Immature natural killer cell (primary cell): Measurements from ENCODE around the gene LYST. TPM values are rescaled to one million over a fixed set of nuclear protein-coding genes. Genes with fewer than 3 reads are reported as not detected.
"Not testable (repeated sequence)": the region's sequence is repeated elsewhere in the genome, so short reads cannot be mapped to it uniquely, and the experiment has no call there.

Experiments
- DNase-seq, 3 donors: peaks; one replicate each; pipeline ENCODE4 v3.0.0; 2022; ENCODE audit warnings: mixed read lengths in 1 of 3
- H3K27ac Mint-ChIP-seq, 6 donors: one replicate each; pipeline ENCODE4 v1.8.0; 2020; ENCODE audit warnings: mixed read lengths in 6 of 6, mild to moderate bottlenecking in 5 of 6, inconsistent platforms in 4 of 6, moderate library complexity in 3 of 6
- H3K27me3 Mint-ChIP-seq, 3 donors: one replicate each; pipeline ENCODE4 v1.8.0; 2020 to 2021; ENCODE audit warnings: low read depth in 3 of 3, mild to moderate bottlenecking in 3 of 3, mixed read lengths in 3 of 3, moderate library complexity in 3 of 3, inconsistent platforms in 1 of 3
- H3K36me3 Mint-ChIP-seq, 3 donors: one replicate each; pipeline ENCODE4 v1.8.0; 2020; ENCODE audit warnings: mixed read lengths in 3 of 3, inconsistent platforms in 2 of 3, mild to moderate bottlenecking in 2 of 3
- H3K4me1 Mint-ChIP-seq, 2 donors: one replicate each; pipeline ENCODE4 v1.8.0; 2020; ENCODE audit warnings: inconsistent platforms in 2 of 2, mild to moderate bottlenecking in 2 of 2, mixed read lengths in 2 of 2, moderate library complexity in 1 of 2
- H3K4me3 Mint-ChIP-seq, 5 donors: one replicate each; pipeline ENCODE4 v1.8.0; 2020; ENCODE audit warnings: mild to moderate bottlenecking in 5 of 5, mixed read lengths in 5 of 5, inconsistent platforms in 3 of 5, moderate library complexity in 3 of 5
- H3K9me3 Mint-ChIP-seq, 6 donors: one replicate each; pipeline ENCODE4 v1.8.0; 2020; ENCODE audit warnings: mild to moderate bottlenecking in 6 of 6, mixed read lengths in 6 of 6, inconsistent platforms in 4 of 6, moderate library complexity in 3 of 6
- polyA plus RNA-seq, 3 donors: library from polyadenylated mRNA; unstranded; fragments of 300-500 nt; fragmentation: Illumina TruSeq; gene quantifications; one replicate each; pipeline ENCODE4 v1.2.3, GENCODE V29; 2021

Gene LYST
- polyA plus RNA-seq, 3 donors from 2014 or later: 21.8 to 39.3 (median 27.7) TPM

GRCh38 chr1:235650341-235651169 lies 216.2 kb downstream of the LYST start:
- Mint-ChIP-seq H3K4me3 (peak overlapping the region; percentile 49 to 78 (median 63)), H3K27ac (peak overlapping the region in 1 of 6 donors; percentile 24), H3K36me3 (peaks cover 0 to 7% (median 4%) of the 10 kb centered on the region in 3 donors), H3K9me3 (no peaks in the 10 kb centered on the region), H3K27me3 (peaks cover 22 to 50% (median 41%) of the 10 kb centered on the region in 3 donors), H3K4me1 (peaks cover 16 to 18% of the 10 kb centered on the region in 2 donors)
- no peak for DNase-seq

GRCh38 chr1:235649368-235650163 lies 217.1 kb downstream of the LYST start, which contains the start of gene GNG4:
Gene GNG4 (minus strand): TSS chr1:235649784. CDS start chr1:235583838, 65,946 bp downstream.
- Mint-ChIP-seq H3K27me3 (peaks cover 20 to 50% (median 44%) of the 10 kb centered on the region in 3 donors), H3K36me3 (peaks cover 0 to 7% (median 4%) of the 10 kb centered on the region in 3 donors), H3K4me3 (peak within 1 kb of the TSS; percentile 80 to 89 (median 85)), H3K4me1 (peaks cover 16 to 18% of the 10 kb centered on the region in 2 donors), H3K27ac (peak within 1 kb of the TSS in 5 of 6 donors; percentile 2 to 87 (median 67)), H3K9me3 (no peaks in the 10 kb centered on the region)
- DNase-seq: peak in 2 of 3 donors; percentile 17 to 21

GRCh38 chr1:235648954-235649367 lies 217.7 kb downstream of the LYST start:
- peak; percentile 54 to 61 (median 60) for DNase-seq
- peak overlapping the region in 5 of 6 donors; percentile 2 to 87 (median 67) for H3K27ac Mint-ChIP-seq
- peaks cover 0 to 6% (median 4%) of the 10 kb centered on the region in 3 donors for H3K36me3 Mint-ChIP-seq
- peaks cover 18% of the 10 kb centered on the region in 2 donors for H3K4me1 Mint-ChIP-seq
- peak overlapping the region; percentile 80 to 89 (median 85) for H3K4me3 Mint-ChIP-seq
- H3K27me3 Mint-ChIP-seq: peaks cover 20 to 50% (median 42%) of the 10 kb centered on the region in 3 donors
- H3K9me3 Mint-ChIP-seq: no peaks in the 10 kb centered on the region

GRCh38 chr1:235648407-235648907 lies 218.2 kb downstream of the LYST start:
- H3K27me3 Mint-ChIP-seq: peaks cover 20 to 52% (median 41%) of the 10 kb centered on the region in 3 donors
- H3K27ac Mint-ChIP-seq: peak overlapping the region in 3 of 6 donors; percentile 2 to 74 (median 67)
- no peaks in the 10 kb centered on the region for H3K9me3 Mint-ChIP-seq
- H3K4me1 Mint-ChIP-seq: peaks cover 18 to 20% of the 10 kb centered on the region in 2 donors
- H3K4me3 Mint-ChIP-seq: peak overlapping the region; percentile 80 to 89 (median 85)
- peaks cover 0 to 4% (median 3%) of the 10 kb centered on the region in 3 donors for H3K36me3 Mint-ChIP-seq
- DNase-seq: no peak

GRCh38 chr1:235647537-235647936 lies 219.2 kb downstream of the LYST start:
- Mint-ChIP-seq H3K4me3 (peak overlapping the region in 1 of 5 donors; percentile 22), H3K27me3 (peaks cover 17 to 51% (median 34%) of the 10 kb centered on the region in 3 donors), H3K4me1 (peaks cover 27 to 29% of the 10 kb centered on the region in 2 donors)
- H3K36me3 Mint-ChIP-seq, DNase-seq, H3K9me3 Mint-ChIP-seq, H3K27ac Mint-ChIP-seq: not testable (repeated sequence)

GRCh38 chr1:235646463-235646862 lies 220.2 kb downstream of the LYST start:
- peaks cover 38% of the 10 kb centered on the region in 2 donors for H3K4me1 Mint-ChIP-seq
- no peaks in the 10 kb centered on the region for H3K9me3 Mint-ChIP-seq
- DNase-seq: no peak
- H3K27me3 Mint-ChIP-seq: peaks cover 18 to 52% (median 38%) of the 10 kb centered on the region in 3 donors
- peaks cover 0 to 3% (median 3%) of the 10 kb centered on the region in 3 donors for H3K36me3 Mint-ChIP-seq
- peak overlapping the region in 3 of 6 donors; percentile 39 to 77 (median 76) for H3K27ac Mint-ChIP-seq
- no peak overlapping the region for H3K4me3 Mint-ChIP-seq

GRCh38 chr1:235644693-235645305 lies 221.9 kb downstream of the LYST start:
- Mint-ChIP-seq H3K27ac (peak overlapping the region in 4 of 6 donors; percentile 36 to 91 (median 86)), H3K4me3 (no peak overlapping the region), H3K36me3 (peaks cover 0 to 3% (median 3%) of the 10 kb centered on the region in 3 donors), H3K9me3 (no peaks in the 10 kb centered on the region), H3K27me3 (peaks cover 11 to 44% (median 29%) of the 10 kb centered on the region in 3 donors), H3K4me1 (peaks cover 30 to 36% of the 10 kb centered on the region in 2 donors)
- DNase-seq: no peak

GRCh38 chr1:235643837-235644692 lies 222.6 kb downstream of the LYST start:
- Mint-ChIP-seq H3K27me3 (peaks cover 10 to 43% (median 28%) of the 10 kb centered on the region in 3 donors), H3K4me3 (peak overlapping the region in 2 of 5 donors; percentile 41 to 48), H3K9me3 (no peaks in the 10 kb centered on the region), H3K4me1 (peaks cover 29 to 36% of the 10 kb centered on the region in 2 donors), H3K36me3 (peaks cover 0 to 3% (median 3%) of the 10 kb centered on the region in 3 donors), H3K27ac (peak overlapping the region in 5 of 6 donors; percentile 84 to 96 (median 91))
- no peak for DNase-seq

- Mint-ChIP-seq H3K4me1 (peaks cover 21 to 26% of the 10 kb centered on the region in 2 donors), H3K9me3 (no peaks in the 10 kb centered on the region), H3K36me3 (peaks cover 0 to 3% (median 0%) of the 10 kb centered on the region in 3 donors), H3K27ac (peak overlapping the region; percentile 69 to 96 (median 90)), H3K27me3 (peaks cover 6 to 32% (median 25%) of the 10 kb centered on the region in 3 donors), H3K4me3 (peak overlapping the region; percentile 79 to 96 (median 92))
- DNase-seq: no peak
Observed at GRCh38 chr1:235642943-235643371, 223.7 kb downstream of the LYST start.

- Mint-ChIP-seq H3K4me1 (peaks cover 21 to 26% of the 10 kb centered on the region in 2 donors), H3K27ac (peak overlapping the region; percentile 84 to 96 (median 90)), H3K9me3 (no peaks in the 10 kb centered on the region), H3K36me3 (peaks cover 0 to 3% (median 0%) of the 10 kb centered on the region in 3 donors), H3K4me3 (peak overlapping the region; percentile 79 to 96 (median 92)), H3K27me3 (peaks cover 6 to 25% (median 23%) of the 10 kb centered on the region in 3 donors)
- DNase-seq: peak; percentile 81 to 85 (median 82)
Observed at GRCh38 chr1:235642011-235642942, 224.4 kb downstream of the LYST start.

GRCh38 chr1:235640580-235640979 lies 226.1 kb downstream of the LYST start:
- H3K27ac Mint-ChIP-seq: peak overlapping the region in 1 of 6 donors; percentile 32
- H3K9me3 Mint-ChIP-seq: no peaks in the 10 kb centered on the region
- DNase-seq: no peak
- peaks cover 2 to 20% (median 14%) of the 10 kb centered on the region in 3 donors for H3K27me3 Mint-ChIP-seq
- H3K4me1 Mint-ChIP-seq: peaks cover 21 to 26% of the 10 kb centered on the region in 2 donors
- H3K4me3 Mint-ChIP-seq: peak overlapping the region in 4 of 5 donors; percentile 8 to 39 (median 28)
- H3K36me3 Mint-ChIP-seq: peaks cover 0 to 3% (median 0%) of the 10 kb centered on the region in 3 donors
